ENCODE results near the gene ZNF410. TPM values are rescaled to one million over a fixed set of nuclear protein-coding genes. Genes with fewer than 3 reads are reported as not detected.

ZNF410 gene
- polyA plus RNA-seq, 1 donor = 28.2 TPM

DNA sequence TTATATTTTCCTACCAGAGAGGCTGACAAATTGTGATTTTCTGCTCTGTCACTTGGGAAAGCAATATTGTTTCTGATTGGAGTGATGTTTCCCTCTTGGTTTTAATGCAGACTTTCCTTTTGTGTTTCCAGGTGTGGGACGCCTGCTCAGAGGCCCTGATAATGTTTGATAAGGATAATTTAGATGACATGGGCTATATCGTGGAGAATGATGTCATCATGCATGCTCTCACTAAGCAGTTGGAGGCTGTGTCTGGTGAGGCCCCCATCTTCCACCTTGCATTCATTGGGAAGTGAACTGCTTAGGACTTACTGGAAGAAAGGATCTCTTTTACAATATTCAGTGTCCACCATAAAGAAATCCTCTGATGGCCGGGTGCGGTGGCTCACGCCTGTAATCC lies 69.0 kb downstream of the ZNF410 start:
- DNase-seq = no peak

DNA sequence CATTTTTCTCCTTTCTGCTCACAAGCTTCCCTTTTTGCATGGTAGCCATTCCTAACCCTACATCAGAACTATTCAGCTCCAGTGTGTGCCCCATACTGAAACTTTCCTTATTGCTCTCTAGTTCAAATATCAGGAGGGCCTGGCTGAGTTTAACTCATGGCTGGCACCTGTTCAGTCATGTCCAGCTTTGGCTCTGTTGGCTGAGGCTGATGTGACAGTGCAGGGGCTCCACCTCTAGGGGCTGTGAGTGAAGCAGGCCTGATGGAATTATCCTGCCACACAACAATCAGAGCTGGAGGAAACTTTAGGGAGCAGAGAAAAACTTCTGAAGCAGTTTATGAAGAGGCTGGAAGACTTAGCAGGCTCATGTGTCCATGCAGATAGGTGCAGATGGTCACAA lies 71.9 kb downstream of the ZNF410 start:
- no peak for DNase-seq

DNA sequence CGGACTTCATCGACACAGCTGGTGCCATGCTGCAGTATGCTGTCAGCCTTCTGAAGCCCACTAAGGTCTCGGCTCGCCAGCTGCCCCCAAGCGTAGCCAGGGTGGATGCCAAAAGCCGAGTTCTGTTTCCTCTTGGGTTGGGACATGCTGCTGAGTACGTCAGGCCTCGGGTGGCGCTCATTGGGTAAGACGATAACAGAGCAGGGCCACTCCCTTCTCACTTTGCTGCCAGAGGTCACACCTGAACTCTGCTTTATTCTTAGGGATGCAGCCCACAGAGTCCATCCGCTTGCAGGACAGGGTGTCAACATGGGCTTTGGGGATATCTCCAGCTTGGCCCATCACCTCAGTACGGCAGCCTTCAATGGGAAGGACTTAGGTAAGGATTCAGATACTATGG lies 74.5 kb downstream of the ZNF410 start:
- DNase-seq = no peak

DNA sequence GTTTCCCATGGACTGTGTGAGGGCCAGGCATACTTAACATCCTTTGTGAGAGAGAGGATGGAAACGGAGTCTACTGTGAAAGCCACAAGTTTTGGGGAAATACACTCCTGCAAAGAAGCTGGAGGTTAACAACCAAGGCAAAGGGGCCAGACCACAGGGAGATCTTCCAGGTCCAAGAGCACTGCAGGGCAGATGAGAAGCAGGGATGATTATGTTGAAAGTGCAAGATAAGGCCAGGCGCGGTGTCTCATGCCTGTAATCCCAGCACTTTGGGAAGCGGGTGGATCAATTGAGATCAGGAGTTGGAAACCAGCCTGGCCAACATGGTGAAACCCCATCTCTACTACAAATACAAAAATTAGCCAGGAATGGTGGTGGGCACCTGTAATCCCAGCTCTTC lies 78.6 kb downstream of the ZNF410 start:
- DNase-seq = no peak

DNA sequence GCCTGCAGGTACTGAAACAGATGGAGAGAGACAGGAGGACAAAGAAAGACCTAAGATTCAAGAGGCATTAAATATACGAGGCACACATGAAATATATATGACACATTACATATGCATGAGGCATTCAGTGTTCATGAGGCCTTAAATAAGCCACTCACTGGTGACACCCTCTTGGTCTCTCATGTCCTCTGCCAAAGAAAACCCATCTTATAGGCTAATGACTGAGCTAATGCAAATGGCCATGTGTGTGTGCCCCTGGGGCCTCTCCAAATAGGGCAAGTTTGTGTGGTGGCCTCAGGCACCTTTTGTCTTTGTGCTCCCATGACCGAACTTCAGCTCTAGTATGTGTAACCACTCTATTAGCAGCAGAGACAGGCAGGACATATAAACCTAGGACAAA lies 82.2 kb downstream of the ZNF410 start:
- DNase-seq = no peak

DNA sequence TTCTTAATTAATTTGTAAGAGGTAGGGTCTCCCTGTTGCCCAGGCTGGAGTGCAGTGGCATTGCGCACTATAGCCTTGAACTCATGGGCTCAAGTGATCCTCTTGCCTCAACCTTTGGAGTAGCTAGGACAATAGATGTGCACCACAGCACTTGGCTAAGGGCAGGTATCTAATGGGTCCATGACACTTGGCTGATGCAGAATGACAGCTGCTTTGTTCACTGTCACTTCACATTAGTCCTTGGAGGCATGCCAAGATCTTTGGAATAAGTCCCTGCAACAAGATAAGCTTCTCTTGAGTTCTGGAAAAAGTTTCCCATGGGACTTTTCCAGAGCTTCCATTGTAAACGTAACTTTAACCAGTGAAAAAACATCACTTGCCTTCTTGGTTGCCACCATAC lies 86.8 kb downstream of the ZNF410 start:
- no peak for DNase-seq

DNA sequence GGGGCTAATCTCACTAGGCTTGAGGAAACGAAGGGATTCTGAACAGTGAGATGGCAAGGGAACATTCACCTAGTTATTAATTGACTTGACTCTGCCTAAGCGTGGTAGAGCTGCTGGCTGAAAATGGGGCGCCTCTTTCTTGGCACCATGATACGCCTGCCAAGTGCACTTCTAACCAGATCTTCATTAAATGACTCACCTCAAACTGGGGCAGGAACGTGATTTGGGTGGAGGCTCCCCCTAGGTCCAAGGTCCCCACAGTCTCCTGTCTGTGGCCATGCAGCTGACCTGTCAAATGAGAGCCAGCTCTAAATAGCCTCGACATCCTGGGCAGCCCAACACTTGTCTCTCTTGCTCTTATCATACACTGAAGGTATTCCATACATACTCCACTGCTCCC lies 89.5 kb downstream of the ZNF410 start:
- DNase-seq = no peak

DNA sequence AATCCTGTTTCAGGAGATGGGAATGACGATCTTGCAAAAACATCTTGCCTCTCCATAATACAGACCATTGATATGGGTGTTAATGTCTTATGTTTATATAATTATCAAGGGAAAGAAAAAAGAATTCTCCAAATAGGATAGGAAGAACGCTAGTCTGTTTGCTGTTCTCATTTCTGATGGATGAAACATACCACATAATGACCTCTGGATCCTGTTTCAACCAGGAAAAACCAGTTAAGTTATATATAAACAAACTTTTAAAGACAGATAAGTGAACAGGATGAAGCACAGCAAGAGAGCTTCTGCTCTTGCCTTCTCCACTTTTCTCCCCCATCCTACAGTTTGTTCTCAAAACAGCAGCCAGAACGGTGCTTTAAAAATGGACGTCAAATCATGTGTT lies 91.2 kb downstream of the ZNF410 start:
- DNase-seq = no peak

Other genes starting within 250 kb of the ZNF410 start
- gene DNAL1, start 241.9 kb upstream of the ZNF410 start, polyA plus RNA-seq (ENCODE audit: insufficient read length) = 6.0 TPM
- gene PNMA1, start 172.5 kb upstream of the ZNF410 start, polyA plus RNA-seq (ENCODE audit: insufficient read length) = 28.1 TPM
- gene PTGR2, start 35.0 kb upstream of the ZNF410 start, polyA plus RNA-seq (ENCODE audit: insufficient read length) = 8.6 TPM
- gene FAM161B, start 63.2 kb downstream of the ZNF410 start, polyA plus RNA-seq (ENCODE audit: insufficient read length) = 11.1 TPM
- gene COQ6, start 63.4 kb downstream of the ZNF410 start, polyA plus RNA-seq (ENCODE audit: insufficient read length) = 49.3 TPM
- gene ENTPD5, start 132.4 kb downstream of the ZNF410 start, polyA plus RNA-seq (ENCODE audit: insufficient read length) = 14.6 TPM
- 6.0 TPM for gene BBOF1, start 132.5 kb downstream of the ZNF410 start, polyA plus RNA-seq (ENCODE audit: insufficient read length)
- 16.0 TPM for gene ALDH6A1, start 197.6 kb downstream of the ZNF410 start, polyA plus RNA-seq (ENCODE audit: insufficient read length)
- gene LIN52, start 198.1 kb downstream of the ZNF410 start, polyA plus RNA-seq (ENCODE audit: insufficient read length) = 11.2 TPM

Measured in hindlimb muscle (tissue), 1 donor.